ENCODE data around the gene TUBA4B.
"Not testable (repeated sequence)": the region's sequence is repeated elsewhere in the genome, so short reads cannot be mapped to it uniquely, and the experiment has no call there.

The TUBA4B gene

GRCh38 chr2:219309278-219309677, 56.2 kb downstream of the TUBA4B start, which contains the start of gene PTPRN:
PTPRN (minus strand) TSS chr2:219309401; CDS start chr2:219309332, 69 bp downstream.
- Histone ChIP-seq H3K9me3 (ENCODE audit: control insufficient read depth in 5 of 5, low read length in 5 of 5) (no peaks in the 10 kb centered on the region), H3K9ac (ENCODE audit: low read length in 5 of 5) (no peak within 1 kb of the TSS), H3K27me3 (ENCODE audit: control insufficient read depth in 5 of 5, insufficient read depth in 4 of 5, low read length in 5 of 5) (peaks cover 0 to 24% (median 21%) of the 10 kb centered on the region in 5 donors), H3K4me3 (ENCODE audit: low read depth in 1 of 5, low read length in 5 of 5) (no peak within 1 kb of the TSS), H3K27ac (ENCODE audit: low read depth, low read length) (no peak within 1 kb of the TSS), H3K36me3 (ENCODE audit: control insufficient read depth in 5 of 5, insufficient read depth in 5 of 5, low read length in 5 of 5) (no peaks in the 10 kb centered on the region), H3K4me1 (ENCODE audit: control insufficient read depth in 5 of 5, insufficient read depth in 5 of 5, low read length in 5 of 5) (peaks cover 0 to 5% (median 0%) of the 10 kb centered on the region in 5 donors)

- not testable (repeated sequence) for H3K9ac ChIP-seq (ENCODE audit: low read length in 5 of 5); H3K36me3 ChIP-seq (ENCODE audit: control insufficient read depth in 5 of 5, insufficient read depth in 5 of 5, low read length in 5 of 5); H3K9me3 ChIP-seq (ENCODE audit: control insufficient read depth in 5 of 5, low read length in 5 of 5); H3K4me3 ChIP-seq (ENCODE audit: low read depth in 1 of 5, low read length in 5 of 5); H3K4me1 ChIP-seq (ENCODE audit: control insufficient read depth in 5 of 5, insufficient read depth in 5 of 5, low read length in 5 of 5); H3K27ac ChIP-seq (ENCODE audit: low read depth, low read length)
- peaks cover 0 to 22% (median 20%) of the 10 kb centered on the region in 5 donors for H3K27me3 ChIP-seq (ENCODE audit: control insufficient read depth in 5 of 5, insufficient read depth in 4 of 5, low read length in 5 of 5)
Observed at GRCh38 chr2:219312683-219313263, 59.7 kb downstream of the TUBA4B start.

GRCh38 chr2:219314804-219315468, 61.9 kb downstream of the TUBA4B start:
- Histone ChIP-seq H3K9ac (ENCODE audit: low read length in 5 of 5) (no peak overlapping the region), H3K27me3 (ENCODE audit: control insufficient read depth in 5 of 5, insufficient read depth in 4 of 5, low read length in 5 of 5) (peaks cover 0 to 5% (median 5%) of the 10 kb centered on the region in 5 donors), H3K27ac (ENCODE audit: low read depth, low read length) (no peak overlapping the region), H3K4me3 (ENCODE audit: low read depth in 1 of 5, low read length in 5 of 5) (no peak overlapping the region), H3K36me3 (ENCODE audit: control insufficient read depth in 5 of 5, insufficient read depth in 5 of 5, low read length in 5 of 5) (no peaks in the 10 kb centered on the region), H3K4me1 (ENCODE audit: control insufficient read depth in 5 of 5, insufficient read depth in 5 of 5, low read length in 5 of 5) (no peaks in the 10 kb centered on the region), H3K9me3 (ENCODE audit: control insufficient read depth in 5 of 5, low read length in 5 of 5) (no peaks in the 10 kb centered on the region)

All from subcutaneous abdominal adipose tissue (tissue), 5 donors.